ENCODE results near the gene TENM3.

The TENM3 gene

GRCh38 chr4:182802621-182803020, 559.4 kb downstream of the TENM3 start:
- H3K36me3 ChIP-seq, result peaks cover 19% of the 10 kb centered on the region
- no peaks in the 10 kb centered on the region for H3K4me1 ChIP-seq
- no peak for DNase-seq
- TF ChIP-seq CTCF (IDR thresholded peaks at IDR 0.05; ENCODE audit: low read depth, low read length), result no peak
- H3K27me3 ChIP-seq, result no peaks in the 10 kb centered on the region
- no peak overlapping the region for H3K4me3 ChIP-seq (ENCODE audit: low read depth, low read length)
- no peaks in the 10 kb centered on the region for H3K9me3 ChIP-seq

GRCh38 chr4:182803235-182803634, 560.0 kb downstream of the TENM3 start:
- H3K4me3 ChIP-seq (ENCODE audit: low read depth, low read length), result no peak overlapping the region
- H3K36me3 ChIP-seq, result peaks cover 16% of the 10 kb centered on the region
- TF ChIP-seq CTCF (IDR thresholded peaks at IDR 0.05; ENCODE audit: low read depth, low read length), result no peak
- H3K9me3 ChIP-seq, result no peaks in the 10 kb centered on the region
- no peaks in the 10 kb centered on the region for H3K4me1 ChIP-seq
- DNase-seq, result no peak
- H3K27me3 ChIP-seq, result no peaks in the 10 kb centered on the region

- no peak for TF ChIP-seq CTCF (IDR thresholded peaks at IDR 0.05; ENCODE audit: low read depth, low read length)
- H3K36me3 ChIP-seq, result peaks cover 9% of the 10 kb centered on the region
- H3K4me1 ChIP-seq, result no peaks in the 10 kb centered on the region
- no peaks in the 10 kb centered on the region for H3K27me3 ChIP-seq
- no peaks in the 10 kb centered on the region for H3K9me3 ChIP-seq
- DNase-seq, result no peak
- H3K4me3 ChIP-seq (ENCODE audit: low read depth, low read length), result no peak overlapping the region
These were observed 560.9 kb downstream of the TENM3 start for GRCh38 chr4:182804131-182804530.

- no peak for TF ChIP-seq CTCF (IDR thresholded peaks at IDR 0.05; ENCODE audit: low read depth, low read length)
- no peak overlapping the region for H3K4me3 ChIP-seq (ENCODE audit: low read depth, low read length)
- H3K9me3 ChIP-seq, result no peaks in the 10 kb centered on the region
These were observed 562.1 kb downstream of the TENM3 start for GRCh38 chr4:182805321-182805720.

GRCh38 chr4:182805750-182806149, 562.5 kb downstream of the TENM3 start:
- DNase-seq, result no peak
- Histone ChIP-seq H3K9me3 (no peaks in the 10 kb centered on the region), H3K36me3 (no peaks in the 10 kb centered on the region), H3K4me3 (ENCODE audit: low read depth, low read length) (no peak overlapping the region), H3K4me1 (no peaks in the 10 kb centered on the region), H3K27me3 (no peaks in the 10 kb centered on the region)
- TF ChIP-seq CTCF (IDR thresholded peaks at IDR 0.05; ENCODE audit: low read depth, low read length), result no peak

More at GRCh38 chr4:182805321-182805720, 562.1 kb downstream of the TENM3 start:
- peaks cover under 1% of the 10 kb centered on the region; the same call in 1 of the 2 replicates for H3K36me3 ChIP-seq
- no peaks in the 10 kb centered on the region for H3K4me1 ChIP-seq
- H3K27me3 ChIP-seq, result no peaks in the 10 kb centered on the region
- no peak for DNase-seq

DNA sequence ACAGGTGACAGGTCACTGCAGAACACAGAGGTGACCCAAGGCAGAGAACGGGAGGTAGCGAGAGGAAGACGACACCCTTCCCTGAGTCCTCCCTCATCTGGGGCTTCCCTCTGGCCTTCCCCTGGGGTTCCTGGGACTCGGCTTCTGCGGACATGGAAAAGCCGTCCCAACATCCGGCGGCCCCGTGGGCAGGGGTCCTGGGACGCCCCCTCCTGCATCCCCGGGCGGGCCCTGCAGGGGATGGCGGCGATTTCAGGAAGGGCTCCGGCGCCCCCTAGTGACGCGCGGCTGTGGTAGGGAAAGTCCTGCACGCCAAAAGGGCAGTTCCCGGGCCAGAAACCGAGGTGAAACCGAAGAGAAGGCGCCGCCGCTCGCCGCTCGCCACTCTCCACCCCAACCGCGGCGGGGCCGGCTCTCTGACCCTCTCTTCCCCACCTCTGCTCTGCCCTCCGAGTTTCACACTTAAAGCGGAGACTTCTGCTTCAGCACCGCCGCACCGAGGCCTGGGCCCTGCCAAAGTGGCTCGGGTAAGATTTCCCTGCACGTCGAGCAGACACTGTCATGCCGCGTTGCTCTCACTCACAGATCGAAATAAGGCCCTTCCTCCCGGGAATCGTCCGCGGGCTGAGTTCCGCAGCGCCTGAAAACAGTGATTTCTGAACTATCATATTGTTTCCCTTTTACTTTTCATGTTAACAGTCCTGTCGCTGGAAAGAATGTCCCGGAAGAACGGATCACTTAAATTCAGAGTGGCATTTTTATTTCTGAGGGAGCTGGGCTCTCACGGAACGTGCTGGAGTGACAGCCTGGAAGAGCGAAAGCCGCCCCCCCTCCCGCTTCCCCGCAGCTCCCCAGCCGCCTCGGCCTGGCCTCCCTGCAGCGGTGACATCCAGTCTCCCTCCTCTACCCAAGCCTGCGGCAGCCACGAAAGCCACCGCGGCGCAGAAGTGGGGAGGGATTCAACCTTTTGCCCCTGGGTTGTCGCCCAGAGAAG, 563.4 kb downstream of the TENM3 start:
- peak overlapping the region; percentile 49 for H3K4me3 ChIP-seq (ENCODE audit: low read depth, low read length)
- peak; percentile 91 for TF ChIP-seq CTCF (IDR thresholded peaks at IDR 0.05; ENCODE audit: low read depth, low read length)
- DNase-seq, result peak; percentile 86
- no peaks in the 10 kb centered on the region for H3K9me3 ChIP-seq
- no peaks in the 10 kb centered on the region for H3K27me3 ChIP-seq
- H3K4me1 ChIP-seq, result no peaks in the 10 kb centered on the region
- no peaks in the 10 kb centered on the region for H3K36me3 ChIP-seq

Data from BE2C (cell line).